ENCODE results near the gene INO80D.

INO80D gene

GRCh38 chr2:206092297-206092696 lies 6.3 kb upstream of the INO80D start:
- H3K9me3 ChIP-seq (ENCODE audit: control insufficient read depth, low read length) = no peaks in the 10 kb centered on the region
- no peak for TF ChIP-seq CTCF (IDR thresholded peaks at IDR 0.05)
- H3K4me3 ChIP-seq (ENCODE audit: low read depth, low read length) = no peak overlapping the region
- H3K4me1 ChIP-seq = no peaks in the 10 kb centered on the region
- peaks cover 17% of the 10 kb centered on the region for H3K79me2 ChIP-seq
- no peak overlapping the region for H3K9ac ChIP-seq
- H3K4me2 ChIP-seq (ENCODE audit: low read length) = no peak overlapping the region
- no peak overlapping the region for H3K27ac ChIP-seq
- H3K27me3 ChIP-seq (ENCODE audit: control insufficient read depth, insufficient read depth, low read length) = no peaks in the 10 kb centered on the region
- H2AFZ ChIP-seq = no peak overlapping the region
- H3K36me3 ChIP-seq (ENCODE audit: control insufficient read depth, insufficient read depth, low read length) = no peaks in the 10 kb centered on the region

GRCh38 chr2:206088248-206088647 lies 2.3 kb upstream of the INO80D start:
- no peak overlapping the region for H3K4me2 ChIP-seq (ENCODE audit: low read length)
- H3K27me3 ChIP-seq (ENCODE audit: control insufficient read depth, insufficient read depth, low read length) = no peaks in the 10 kb centered on the region
- no peaks in the 10 kb centered on the region for H3K36me3 ChIP-seq (ENCODE audit: control insufficient read depth, insufficient read depth, low read length)
- no peak overlapping the region for H3K4me3 ChIP-seq (ENCODE audit: low read depth, low read length)
- TF ChIP-seq CTCF (IDR thresholded peaks at IDR 0.05) = no peak
- no peak overlapping the region for H3K9ac ChIP-seq
- H3K4me1 ChIP-seq = peaks cover 3% of the 10 kb centered on the region
- H2AFZ ChIP-seq = no peak overlapping the region
- H3K27ac ChIP-seq = no peak overlapping the region
- no peaks in the 10 kb centered on the region for H3K9me3 ChIP-seq (ENCODE audit: control insufficient read depth, low read length)
- H3K79me2 ChIP-seq = peaks cover 17% of the 10 kb centered on the region

GRCh38 chr2:206086716-206087350 lies 859 bp upstream of the INO80D start:
- H3K4me1 ChIP-seq = peaks cover 4% of the 10 kb centered on the region

GRCh38 chr2:206084870-206085741 lies 868 bp downstream of the INO80D start:
- H3K36me3 ChIP-seq (ENCODE audit: control insufficient read depth, insufficient read depth, low read length) = no peaks in the 10 kb centered on the region
- H3K9ac ChIP-seq = peak overlapping the region; percentile 90
- H3K4me3 ChIP-seq (ENCODE audit: low read depth, low read length) = peak overlapping the region; percentile 97
- peak overlapping the region; percentile 68 for H3K4me2 ChIP-seq (ENCODE audit: low read length)
- no peaks in the 10 kb centered on the region for H3K9me3 ChIP-seq (ENCODE audit: control insufficient read depth, low read length)
- peaks cover 4% of the 10 kb centered on the region for H3K4me1 ChIP-seq
- peak overlapping the region; percentile 73 for H2AFZ ChIP-seq
- no peak for TF ChIP-seq CTCF (IDR thresholded peaks at IDR 0.05)
- no peaks in the 10 kb centered on the region for H3K27me3 ChIP-seq (ENCODE audit: control insufficient read depth, insufficient read depth, low read length)
- peaks cover 14% of the 10 kb centered on the region for H3K79me2 ChIP-seq
- peak overlapping the region; percentile 99 for H3K27ac ChIP-seq

More at GRCh38 chr2:206086716-206087350, 859 bp upstream of the INO80D start:
- no peaks in the 10 kb centered on the region for H3K27me3 ChIP-seq (ENCODE audit: control insufficient read depth, insufficient read depth, low read length)
- H3K4me2 ChIP-seq (ENCODE audit: low read length) = peak overlapping the region; percentile 96
- no peak overlapping the region for H3K9ac ChIP-seq
- no peaks in the 10 kb centered on the region for H3K36me3 ChIP-seq (ENCODE audit: control insufficient read depth, insufficient read depth, low read length)
- no peaks in the 10 kb centered on the region for H3K9me3 ChIP-seq (ENCODE audit: control insufficient read depth, low read length)
- H2AFZ ChIP-seq = peak overlapping the region; percentile 98
- peaks cover 17% of the 10 kb centered on the region for H3K79me2 ChIP-seq
- H3K27ac ChIP-seq = peak overlapping the region; percentile 99
- peak overlapping the region; percentile 97 for H3K4me3 ChIP-seq (ENCODE audit: low read depth, low read length)
- no peak for TF ChIP-seq CTCF (IDR thresholded peaks at IDR 0.05)
